GM12878 (cell line): Measurements from ENCODE around the gene GPRIN1. TPM values are rescaled to one million over a fixed set of nuclear protein-coding genes. Genes with fewer than 3 reads are reported as not detected.

Experiments used
- ATAC-seq: fragments of 200-7000 bp; cut with Tn5 transposase; 3 replicates; pipeline ENCODE4 v1.9.1; 2020; ENCODE audit warnings: mild to moderate bottlenecking, moderate library complexity
- BruUV-seq: library from RNA; stranded (reverse); fragments of 400-500 nt; replicated peaks from 2 replicates; lab custom pipeline; 2021; lab: Mats Ljungman, UMichigan
- CTCF ChIA-PET: fragments of 300-600 bp; sonication (Branson Sonifier 250); formaldehyde crosslinking; extraction: SDS; loops from one replicate; lab custom pipeline; 2021; ENCODE audit warnings: inconsistent platforms; lab: Yijun Ruan, JAX
- POLR2A ChIA-PET: fragments of 350-600 bp; formaldehyde crosslinking; extraction: SDS; loops from one replicate; lab custom pipeline; 2021; ENCODE audit warnings: inconsistent platforms; lab: Charles Lee
- RAD21 ChIA-PET: fragments of 300-600 bp; sonication (Branson Sonifier 250); formaldehyde crosslinking; loops from one replicate; lab custom pipeline; 2023; ENCODE audit warnings: antibody characterized with exemption; ENCODE audit not compliant: unreplicated experiment; lab: Charles Lee
- SMC1A ChIA-PET: fragments of 300-600 bp; sonication (Branson Sonifier 250); formaldehyde crosslinking; loops from one replicate; lab custom pipeline; 2023; ENCODE audit not compliant: unreplicated experiment, uncharacterized antibody; lab: Charles Lee
- DNase-seq: peaks from one replicate; pipeline ENCODE4 v3.0.0-alpha.2; 2011; ENCODE audit warnings: low read depth, low spot score
- FAIRE-seq: peaks from 3 replicates; lab custom pipeline; 2011; peaks lifted over from hg19 to GRCh38; lab: Jason Lieb, UNC
- H2AFZ ChIP-seq: 2 replicates; pipeline ENCODE4 v1.6.0; 2011; ENCODE audit warnings: low read depth, low read length, control low read depth; ENCODE audit not compliant: control insufficient read depth
- H3K27ac ChIP-seq: 2 replicates; pipeline ENCODE4 v1.5.1; 2011; ENCODE audit warnings: control low read depth; ENCODE audit not compliant: control insufficient read depth, insufficient read depth
- H3K27me3 ChIP-seq, 2 experiments: replicated peaks in 1 of 2; 2 replicates each; pipeline versions ENCODE4 v1.6.0 to v1.6.1; 2011; ENCODE audit warnings: low read length in 1 of 2; ENCODE audit not compliant: control insufficient read depth in 2 of 2, insufficient read depth in 2 of 2
- H3K36me3 ChIP-seq, 2 experiments: 2 replicates each; pipeline ENCODE4 v1.5.1; 2011; ENCODE audit warnings: low read length in 1 of 2; ENCODE audit not compliant: control insufficient read depth in 2 of 2, insufficient read depth in 2 of 2
- H3K4me1 ChIP-seq: 2 replicates; pipeline ENCODE4 v1.6.1; 2011; ENCODE audit warnings: mild to moderate bottlenecking, low read length, moderate library complexity, mixed read lengths; ENCODE audit not compliant: control insufficient read depth, insufficient read depth
- H3K4me2 ChIP-seq: 2 replicates; pipeline ENCODE4 v1.6.0; 2011; ENCODE audit warnings: control low read depth; ENCODE audit not compliant: control insufficient read depth, insufficient read depth
- H3K4me3 ChIP-seq: fragments of 200-600 bp; sonication (generic); 2 replicates; pipeline ENCODE4 v1.5.1; 2016
- H3K79me2 ChIP-seq: 2 replicates; pipeline ENCODE4 v1.6.0; 2011; ENCODE audit warnings: low read length; ENCODE audit not compliant: control insufficient read depth, insufficient read depth
- H3K9ac ChIP-seq: 2 replicates; pipeline ENCODE4 v1.8.0; 2011; ENCODE audit warnings: low read length, control low read depth, mixed read lengths; ENCODE audit not compliant: control insufficient read depth, insufficient read depth
- H3K9me3 ChIP-seq: replicated peaks from 3 replicates; pipeline ENCODE4 v1.5.1; 2011; ENCODE audit warnings: mild to moderate bottlenecking, low read length; ENCODE audit not compliant: control insufficient read depth, insufficient read depth
- H4K20me1 ChIP-seq: 2 replicates; pipeline ENCODE4 v1.6.0; 2011; ENCODE audit not compliant: control insufficient read depth, insufficient read depth
- CEBPZ ChIP-seq: fragments of 150-350 bp; IDR thresholded peaks from 2 replicates; pipeline ENCODE4 v1.6.1; 2016; ENCODE audit warnings: low read depth, low read length
- EED ChIP-seq: sonication (generic); IDR thresholded peaks from 2 replicates; pipeline ENCODE4 v1.6.1; 2016; ENCODE audit warnings: antibody characterized with exemption, low read depth
- ELK1 ChIP-seq: IDR thresholded peaks from 2 replicates; pipeline ENCODE4 v1.6.1; 2012; ENCODE audit warnings: low read depth, low read length, improper control_type of control experiment
- HDGF ChIP-seq: fragments of 450-650 bp; IDR thresholded peaks from 2 replicates; pipeline ENCODE4 v1.6.1; 2016; ENCODE audit warnings: antibody characterized with exemption
- IKZF1 ChIP-seq: fragments of 450-650 bp; conservative IDR thresholded peaks from 2 replicates; pipeline ENCODE4 v1.6.1; 2017; ENCODE audit warnings: antibody characterized with exemption, mild to moderate bottlenecking
- LARP7 ChIP-seq: fragments of 450-650 bp; IDR thresholded peaks from 2 replicates; pipeline ENCODE4 v1.6.1; 2017; ENCODE audit warnings: mild to moderate bottlenecking
- MYB ChIP-seq: fragments of 150-350 bp; IDR thresholded peaks from 2 replicates; pipeline ENCODE4 v1.6.1; 2014; ENCODE audit warnings: mild to moderate bottlenecking, low read depth, low read length, borderline replicate concordance
- NR2C1 ChIP-seq: fragments of 450-650 bp; IDR thresholded peaks from 2 replicates; pipeline ENCODE4 v1.6.1; 2017; ENCODE audit warnings: antibody characterized with exemption, mild to moderate bottlenecking, moderate library complexity
- PAX8 ChIP-seq: fragments of 450-650 bp; IDR thresholded peaks from 2 replicates; pipeline ENCODE4 v1.6.1; 2017; ENCODE audit warnings: mild to moderate bottlenecking, moderate library complexity
- POLR2A ChIP-seq: IDR thresholded peaks from 2 replicates; pipeline ENCODE4 v1.6.1; 2011; ENCODE audit warnings: low read depth, mild to moderate bottlenecking, low read length
- RAD51 ChIP-seq: fragments of 450-650 bp; IDR thresholded peaks from 2 replicates; pipeline ENCODE4 v1.6.1; 2016; ENCODE audit warnings: moderate library complexity, mild to moderate bottlenecking, inconsistent platforms
- SP1 ChIP-seq: IDR thresholded peaks from one replicate; pipeline ENCODE4 v1.6.1; 2011; ENCODE audit warnings: low read depth, low read length
- SUZ12 ChIP-seq: fragments of 200-600 bp; sonication (generic); IDR thresholded peaks from one replicate; pipeline ENCODE4 v1.6.1; 2018; ENCODE audit warnings: antibody characterized with exemption, mild to moderate bottlenecking; ENCODE audit not compliant: unreplicated experiment
- ZZZ3 ChIP-seq: IDR thresholded peaks from 2 replicates; pipeline ENCODE4 v1.6.1; 2011; ENCODE audit warnings: low read depth; ENCODE audit not compliant: control insufficient read depth, insufficient read length
- WGBS: methylation state at CpG from one replicate; pipeline ENCODE4 v1.1.6; 2016; ENCODE audit warnings: low lambda C conversion rate; ENCODE audit not compliant: insufficient replicate concordance, insufficient coverage; ENCODE audit errors: missing lambda C conversion rate; 5-methylcytosine and 5-hydroxymethylcytosine counted together
- in situ Hi-C: fragments of 300-500 bp; cut with MboI; formaldehyde crosslinking; loops from 9 replicates; pipeline ENCODE4 v1.14.3; 2018; ENCODE audit warnings: mixed read lengths
- intact Hi-C: fragments of 100-400 bp; cut with micrococcal nuclease; formaldehyde crosslinking; loops from one replicate; pipeline ENCODE4 v1.14.2; 2022; ENCODE audit not compliant: unreplicated experiment
- polyA plus RNA-seq, 11 experiments: library from polyadenylated mRNA; depleted of rRNA in 4 of 11; unstranded in 6 of 11; stranded (reverse) in 5 of 11; fragments of >200 nt; fragmentation: Nextera tagmentation in 4 of 11; fragmentation: Illumina TruSeq in 1 of 11; extraction: Ambion mirVana in 4 of 11; extraction: Trizol in 1 of 11; gene quantifications; 1 replicate in 1 of 11; 2 replicates in 10 of 11; pipeline versions ENCODE4 v1.2.1 to v1.2.3, GENCODE V29; 2011 to 2016; ENCODE audit warnings: inconsistent platforms in 2 of 11, missing spikeins in 2 of 11, low read depth in 1 of 11
- total RNA-seq, 4 experiments: library from RNA; depleted of rRNA in 3 of 4; stranded (reverse); fragments of >200 nt in 3 of 4; fragmentation: Illumina TruSeq in 1 of 4; extraction: Trizol in 1 of 4; gene quantifications; 2 replicates each; pipeline versions ENCODE4 v1.2.1 to v1.2.3, GENCODE V29; 2013 to 2021

The GPRIN1 gene
- total and polyA plus RNA-seq, 10 of the 15 experiments (the other 5 are each of a cell fraction or from before 2014, with no cell fraction given) = 0.52 to 16.3 (median 4.5) TPM

- FAIRE-seq = no peak
- Histone ChIP-seq H3K4me1 (0 out of 2 replicates have a peak, but pooled peaks cover 6% of the 10 kb centered on the region), H3K27me3 (peaks cover 0 to 2% of the 10 kb centered on the region in 2 experiments; a peak in 2 of 4 replicates), H3K4me2 (no peak overlapping the region)
- ChIA-PET POLR2A (no interaction called here), RAD21 (no interaction called here)
- intact Hi-C loops = no loop called here
- no TSS peak for BruUV-seq
- no peak for TF ChIP-seq NR2C1
- TF ChIP-seq PAX8 = no peak
- no peak for TF ChIP-seq IKZF1
- TF ChIP-seq ZZZ3 = no peak
- no peak for TF ChIP-seq ELK1
- no peak for TF ChIP-seq HDGF
- TF ChIP-seq LARP7 = no peak
- no peak for TF ChIP-seq RAD51
- no peak for TF ChIP-seq SP1
- TF ChIP-seq CEBPZ = no peak
- no peak for TF ChIP-seq EED
- TF ChIP-seq MYB = no peak
- no peak for TF ChIP-seq SUZ12
- TF ChIP-seq POLR2A = no peak
- TF ChIP-seq, all 136 proteins: peak for 0
- Histone ChIP-seq H3K9ac (no peak overlapping the region), H2AFZ (no peak overlapping the region), H3K27ac (no peak overlapping the region), H3K4me3 (no peak overlapping the region), H3K79me2 (no peaks in the 10 kb centered on the region), H4K20me1 (no peaks in the 10 kb centered on the region), H3K9me3 (no peaks in the 10 kb centered on the region), H3K36me3 (no peaks in the 10 kb centered on the region)
- no peak for ATAC-seq
- in situ Hi-C loops = no loop called here
- no peak for DNase-seq
- CTCF ChIA-PET = no interaction called here
- 59% methylated on average over 16 of the region's 18 CpGs for WGBS
- SMC1A ChIA-PET = no interaction called here
These were observed 56.5 kb downstream of the GPRIN1 start for GRCh38 chr5:176553260-176554085.
